ENCODE data around the gene PPP2R2C. TPM values are rescaled to one million over a fixed set of nuclear protein-coding genes. Genes with fewer than 3 reads are reported as not detected.

Gene PPP2R2C
- total RNA-seq, 2 experiments from 2014 or later, result not detected

- Mint-ChIP-seq H3K9me3 (peaks cover 2% of the 10 kb centered on the region), H3K27me3 (peaks cover 14% of the 10 kb centered on the region), H3K4me3 (no peak overlapping the region), H3K27ac (no peak overlapping the region), H3K36me3 (no peaks in the 10 kb centered on the region), H3K4me1 (ENCODE audit: low read depth) (no peaks in the 10 kb centered on the region)
- intact Hi-C loops (cut with micrococcal nuclease), result no loop called here
- DNase-seq, result no peak
- CTCF ChIA-PET, result interaction anchor here (0.7 kb wide), 1 partner anchor 17 kb away, joined by 5 read pairs; no protein-coding TSS in a partner anchor
- POLR2A ChIA-PET, result no interaction called here
These were observed 63.0 kb downstream of the PPP2R2C start for GRCh38 chr4:6409381-6409780.

GRCh38 chr4:6408263-6408662 is 64.2 kb downstream of the PPP2R2C start:
- H3K27ac Mint-ChIP-seq, result no peak overlapping the region
- intact Hi-C loops (cut with micrococcal nuclease), result no loop called here
- ChIA-PET CTCF (no interaction called here), POLR2A (no interaction called here)
- peaks cover 22% of the 10 kb centered on the region for H3K27me3 Mint-ChIP-seq
- H3K4me3 Mint-ChIP-seq, result no peak overlapping the region
- no peaks in the 10 kb centered on the region for H3K4me1 Mint-ChIP-seq (ENCODE audit: low read depth)
- H3K9me3 Mint-ChIP-seq, result peaks cover 2% of the 10 kb centered on the region
- no peaks in the 10 kb centered on the region for H3K36me3 Mint-ChIP-seq
- DNase-seq, result no peak

- Mint-ChIP-seq H3K27me3 (peaks cover 38% of the 10 kb centered on the region), H3K4me1 (ENCODE audit: low read depth) (no peaks in the 10 kb centered on the region), H3K27ac (no peak overlapping the region), H3K36me3 (no peaks in the 10 kb centered on the region), H3K9me3 (no peaks in the 10 kb centered on the region), H3K4me3 (no peak overlapping the region)
- ChIA-PET POLR2A (no interaction called here), CTCF (no interaction called here)
- DNase-seq, result no peak
- intact Hi-C loops (cut with micrococcal nuclease), result no loop called here
These were observed 67.1 kb downstream of the PPP2R2C start for GRCh38 chr4:6405397-6405706.

GRCh38 chr4:6404611-6405396 is 67.6 kb downstream of the PPP2R2C start:
- H3K4me3 Mint-ChIP-seq, result no peak overlapping the region
- intact Hi-C loops (cut with micrococcal nuclease), result no loop called here
- POLR2A ChIA-PET, result no interaction called here
- H3K4me1 Mint-ChIP-seq (ENCODE audit: low read depth), result no peaks in the 10 kb centered on the region
- CTCF ChIA-PET, result no interaction called here
- H3K27me3 Mint-ChIP-seq, result peaks cover 41% of the 10 kb centered on the region
- no peak overlapping the region for H3K27ac Mint-ChIP-seq
- no peaks in the 10 kb centered on the region for H3K36me3 Mint-ChIP-seq
- no peaks in the 10 kb centered on the region for H3K9me3 Mint-ChIP-seq
- DNase-seq, result no peak

- peaks cover 51% of the 10 kb centered on the region for H3K27me3 Mint-ChIP-seq
- H3K4me3 Mint-ChIP-seq, result no peak overlapping the region
- no peak overlapping the region for H3K27ac Mint-ChIP-seq
- DNase-seq, result no peak
- no peaks in the 10 kb centered on the region for H3K4me1 Mint-ChIP-seq (ENCODE audit: low read depth)
- intact Hi-C loops (cut with micrococcal nuclease), result no loop called here
- ChIA-PET POLR2A (no interaction called here), CTCF (no interaction called here)
- H3K9me3 Mint-ChIP-seq, result no peaks in the 10 kb centered on the region
- H3K36me3 Mint-ChIP-seq, result no peaks in the 10 kb centered on the region
These were observed 69.1 kb downstream of the PPP2R2C start for GRCh38 chr4:6403400-6403685.

- no peaks in the 10 kb centered on the region for H3K36me3 Mint-ChIP-seq
These were observed 69.6 kb downstream of the PPP2R2C start for GRCh38 chr4:6402566-6403399.

GRCh38 chr4:6401797-6402196 is 70.6 kb downstream of the PPP2R2C start:
- Mint-ChIP-seq H3K4me3 (no peak overlapping the region), H3K9me3 (no peaks in the 10 kb centered on the region), H3K36me3 (no peaks in the 10 kb centered on the region), H3K27ac (no peak overlapping the region), H3K4me1 (ENCODE audit: low read depth) (no peaks in the 10 kb centered on the region), H3K27me3 (peaks cover 56% of the 10 kb centered on the region)
- intact Hi-C loops (cut with micrococcal nuclease), result no loop called here
- ChIA-PET POLR2A (no interaction called here), CTCF (interaction anchor here (1.2 kb wide), 1 partner anchor 151 kb away, joined by 4 read pairs; no protein-coding TSS in a partner anchor)
- no peak for DNase-seq

More at GRCh38 chr4:6402566-6403399, 69.6 kb downstream of the PPP2R2C start:
- H3K4me1 Mint-ChIP-seq (ENCODE audit: low read depth), result no peaks in the 10 kb centered on the region
- no peak for DNase-seq
- H3K27ac Mint-ChIP-seq, result no peak overlapping the region
- POLR2A ChIA-PET, result no interaction called here
- CTCF ChIA-PET, result no interaction called here
- no peak overlapping the region for H3K4me3 Mint-ChIP-seq
- intact Hi-C loops (cut with micrococcal nuclease), result no loop called here
- peaks cover 51% of the 10 kb centered on the region for H3K27me3 Mint-ChIP-seq
- no peaks in the 10 kb centered on the region for H3K9me3 Mint-ChIP-seq

- H3K36me3 Mint-ChIP-seq, result no peaks in the 10 kb centered on the region
- ChIA-PET CTCF (no interaction called here), POLR2A (no interaction called here)
- no peak overlapping the region for H3K27ac Mint-ChIP-seq
- H3K4me3 Mint-ChIP-seq, result no peak overlapping the region
- peaks cover 26% of the 10 kb centered on the region for H3K27me3 Mint-ChIP-seq
- DNase-seq, result no peak
- intact Hi-C loops (cut with micrococcal nuclease), result no loop called here
- no peaks in the 10 kb centered on the region for H3K4me1 Mint-ChIP-seq (ENCODE audit: low read depth)
- no peaks in the 10 kb centered on the region for H3K9me3 Mint-ChIP-seq
These were observed 75.6 kb downstream of the PPP2R2C start for GRCh38 chr4:6396696-6397236.

- no peak for DNase-seq
- Mint-ChIP-seq H3K9me3 (no peaks in the 10 kb centered on the region), H3K4me3 (no peak overlapping the region), H3K36me3 (no peaks in the 10 kb centered on the region), H3K27me3 (peaks cover 20% of the 10 kb centered on the region), H3K4me1 (ENCODE audit: low read depth) (no peaks in the 10 kb centered on the region), H3K27ac (no peak overlapping the region)
- CTCF ChIA-PET, result no interaction called here
- intact Hi-C loops (cut with micrococcal nuclease), result no loop called here
- POLR2A ChIA-PET, result no interaction called here
These were observed 76.8 kb downstream of the PPP2R2C start for GRCh38 chr4:6395466-6396228.

- Mint-ChIP-seq H3K27me3 (peaks cover 16% of the 10 kb centered on the region), H3K9me3 (no peaks in the 10 kb centered on the region), H3K4me3 (no peak overlapping the region), H3K4me1 (ENCODE audit: low read depth) (no peaks in the 10 kb centered on the region), H3K27ac (no peak overlapping the region), H3K36me3 (no peaks in the 10 kb centered on the region)
- intact Hi-C loops (cut with micrococcal nuclease), result no loop called here
- DNase-seq, result no peak
- ChIA-PET CTCF (no interaction called here), POLR2A (no interaction called here)
These were observed 77.7 kb downstream of the PPP2R2C start for GRCh38 chr4:6394671-6395081.

GRCh38 chr4:6393544-6394475 is 78.6 kb downstream of the PPP2R2C start:
- Mint-ChIP-seq H3K27ac (no peak overlapping the region), H3K4me1 (ENCODE audit: low read depth) (no peaks in the 10 kb centered on the region), H3K9me3 (no peaks in the 10 kb centered on the region), H3K4me3 (no peak overlapping the region), H3K27me3 (peaks cover 10% of the 10 kb centered on the region), H3K36me3 (no peaks in the 10 kb centered on the region)
- intact Hi-C loops (cut with micrococcal nuclease), result no loop called here
- no peak for DNase-seq
- POLR2A ChIA-PET, result no interaction called here
- CTCF ChIA-PET, result no interaction called here
